Esophagus muscularis mucosa (tissue), 4 donors: ENCODE data around the gene SLC25A39. TPM values are rescaled to one million over a fixed set of nuclear protein-coding genes. Genes with fewer than 3 reads are reported as not detected.
"Not testable (repeated sequence)": the region's sequence is repeated elsewhere in the genome, so short reads cannot be mapped to it uniquely, and the experiment has no call there.

Source experiments
- DNase-seq: peaks from one replicate; pipeline ENCODE4 v3.0.0-alpha.2; 2017; ENCODE audit errors: extremely low spot score
- H3K27ac ChIP-seq, 4 donors: fragments of 200-600 bp; sonication (generic); replicated peaks in 1 of 4; 1 replicate in 3 of 4; 2 replicates in 1 of 4; pipeline ENCODE4 v1.5.1; 2016 to 2019; ENCODE audit warnings: mild to moderate bottlenecking in 1 of 4
- H3K27me3 ChIP-seq, 4 donors: fragments of 200-600 bp; sonication (generic); one replicate each; pipeline versions ENCODE4 v1.5.1 to v1.6.0; 2016 to 2019
- H3K36me3 ChIP-seq, 4 donors: fragments of 200-600 bp; sonication (generic); one replicate each; pipeline ENCODE4 v1.5.1; 2016 to 2019
- H3K4me1 ChIP-seq, 4 donors: fragments of 200-600 bp; sonication (generic); one replicate each; pipeline ENCODE4 v1.5.1; 2016 to 2019
- H3K4me3 ChIP-seq, 4 donors: fragments of 200-600 bp; sonication (generic); 1 replicate in 2 of 4; 2 replicates in 2 of 4; pipeline ENCODE4 v1.5.1; 2016 to 2019; ENCODE audit warnings: mild to moderate bottlenecking in 4 of 4, moderate library complexity in 1 of 4
- H3K9me3 ChIP-seq, 4 donors: fragments of 200-600 bp; sonication (generic); 1 replicate in 3 of 4; 2 replicates in 1 of 4; pipeline ENCODE4 v1.5.1; 2016 to 2019
- EP300 ChIP-seq: sonication (generic); formaldehyde crosslinking; IDR thresholded peaks from one replicate; pipeline ENCODE4 v1.6.1; 2017; ENCODE audit warnings: antibody characterized with exemption
- POLR2A ChIP-seq: fragments of 450-650 bp; IDR thresholded peaks from one replicate; pipeline ENCODE4 v1.6.1; 2017; ENCODE audit warnings: antibody characterized with exemption, moderate library complexity, mild to moderate bottlenecking, low read depth
- POLR2AphosphoS5 ChIP-seq, 2 donors: sonication (generic); formaldehyde crosslinking; IDR thresholded peaks; one replicate each; pipeline ENCODE4 v1.6.1; 2017; ENCODE audit warnings: antibody characterized with exemption in 2 of 2
- WGBS: methylation state at CpG from one replicate; pipeline ENCODE4 v1.1.5; 2018; 5-methylcytosine and 5-hydroxymethylcytosine counted together
- intact Hi-C: fragments of 100-400 bp; cut with DNase I; formaldehyde crosslinking; loops from one replicate; pipeline ENCODE4 v1.15.1; 2023
- total RNA-seq, 4 donors: library from RNA; depleted of rRNA; stranded (reverse); fragments of >200 nt; gene quantifications; one replicate each; pipeline versions ENCODE4 v1.1.0 to v1.2.1, GENCODE V29; 2016
- TF ChIP-seq, protein P1 (sequence below), 3 experiments: fragments of 200-600 bp in 2 of 3; fragments of 450-650 bp in 1 of 3; sonication (generic) in 2 of 3; IDR thresholded peaks; one replicate each; pipeline ENCODE4 v1.5.1; 2017 to 2019; ENCODE audit warnings: antibody characterized with exemption in 3 of 3, mild to moderate bottlenecking in 2 of 3, moderate library complexity in 1 of 3

SLC25A39 gene
- total RNA-seq, 4 donors from 2014 or later, result 41.1 to 69.0 (median 56.8) TPM

DNA sequence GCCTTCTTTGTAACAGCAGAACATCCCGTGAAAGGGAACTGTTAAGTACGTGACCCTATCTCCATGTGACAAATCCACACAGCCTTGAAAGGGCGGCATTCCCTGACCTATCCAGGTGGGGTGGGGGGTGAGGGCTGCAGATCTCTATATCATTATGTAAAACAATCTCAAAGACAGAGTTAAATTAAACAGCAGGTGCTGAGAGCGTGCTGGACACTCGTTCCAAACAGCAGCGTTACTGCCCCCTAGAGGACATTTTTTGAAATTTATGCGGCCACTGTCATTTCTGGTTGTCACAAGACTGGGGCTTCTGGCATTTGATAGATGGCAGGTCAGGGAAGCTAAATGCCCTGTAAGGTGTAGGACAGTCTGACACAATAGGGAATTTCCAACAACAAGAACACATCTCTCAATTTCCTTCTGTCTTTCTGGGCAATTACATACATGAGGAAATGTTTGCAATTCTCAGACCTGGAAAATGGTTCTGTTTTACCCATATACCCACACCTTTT, 6.7 kb upstream of the SLC25A39 start:
- H3K36me3 ChIP-seq, result no peaks in the 10 kb centered on the region
- H3K27ac ChIP-seq, result no peak overlapping the region
- H3K9me3 ChIP-seq, result no peaks in the 10 kb centered on the region
- intact Hi-C loops, result no loop called here
- H3K27me3 ChIP-seq, result peaks cover 0 to 9% (median 0%) of the 10 kb centered on the region in 4 donors
- TF ChIP-seq, protein P1, sequence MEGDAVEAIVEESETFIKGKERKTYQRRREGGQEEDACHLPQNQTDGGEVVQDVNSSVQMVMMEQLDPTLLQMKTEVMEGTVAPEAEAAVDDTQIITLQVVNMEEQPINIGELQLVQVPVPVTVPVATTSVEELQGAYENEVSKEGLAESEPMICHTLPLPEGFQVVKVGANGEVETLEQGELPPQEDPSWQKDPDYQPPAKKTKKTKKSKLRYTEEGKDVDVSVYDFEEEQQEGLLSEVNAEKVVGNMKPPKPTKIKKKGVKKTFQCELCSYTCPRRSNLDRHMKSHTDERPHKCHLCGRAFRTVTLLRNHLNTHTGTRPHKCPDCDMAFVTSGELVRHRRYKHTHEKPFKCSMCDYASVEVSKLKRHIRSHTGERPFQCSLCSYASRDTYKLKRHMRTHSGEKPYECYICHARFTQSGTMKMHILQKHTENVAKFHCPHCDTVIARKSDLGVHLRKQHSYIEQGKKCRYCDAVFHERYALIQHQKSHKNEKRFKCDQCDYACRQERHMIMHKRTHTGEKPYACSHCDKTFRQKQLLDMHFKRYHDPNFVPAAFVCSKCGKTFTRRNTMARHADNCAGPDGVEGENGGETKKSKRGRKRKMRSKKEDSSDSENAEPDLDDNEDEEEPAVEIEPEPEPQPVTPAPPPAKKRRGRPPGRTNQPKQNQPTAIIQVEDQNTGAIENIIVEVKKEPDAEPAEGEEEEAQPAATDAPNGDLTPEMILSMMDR (IDR thresholded peaks at IDR 0.05), result peak; percentile 74 to 86 (median 83)
- TF ChIP-seq POLR2AphosphoS5 (IDR thresholded peaks at IDR 0.05) (peak in 1 of 2 donors; percentile 15), POLR2A (no peak)
- no peak overlapping the region for H3K4me3 ChIP-seq
- DNase-seq, result no peak
- H3K4me1 ChIP-seq, result peaks cover 6 to 15% (median 14%) of the 10 kb centered on the region in 4 donors
- WGBS, result 2% methylated on average over 7 of the region's 7 CpGs

DNA sequence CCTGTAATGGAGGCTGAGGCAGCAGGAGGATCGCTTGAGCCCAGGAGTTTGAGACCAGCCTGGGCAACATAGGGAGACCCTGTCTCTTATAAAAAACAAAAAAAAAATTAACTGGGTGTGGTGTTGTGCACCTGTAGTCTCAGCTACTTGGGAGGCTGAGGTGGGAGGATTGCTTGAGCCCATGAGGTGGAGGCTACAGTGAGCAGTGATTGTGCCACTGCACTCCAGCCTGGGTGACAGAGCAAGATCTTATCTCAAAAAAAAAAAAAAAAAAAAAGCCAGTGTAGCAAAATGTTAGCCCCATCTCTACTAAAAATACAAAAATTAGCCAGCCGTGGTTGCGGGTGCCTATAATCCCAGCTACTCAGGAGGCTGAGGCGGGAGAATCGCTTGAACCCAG, 5.6 kb upstream of the SLC25A39 start:
- intact Hi-C loops, result not testable (repeated sequence)

DNA sequence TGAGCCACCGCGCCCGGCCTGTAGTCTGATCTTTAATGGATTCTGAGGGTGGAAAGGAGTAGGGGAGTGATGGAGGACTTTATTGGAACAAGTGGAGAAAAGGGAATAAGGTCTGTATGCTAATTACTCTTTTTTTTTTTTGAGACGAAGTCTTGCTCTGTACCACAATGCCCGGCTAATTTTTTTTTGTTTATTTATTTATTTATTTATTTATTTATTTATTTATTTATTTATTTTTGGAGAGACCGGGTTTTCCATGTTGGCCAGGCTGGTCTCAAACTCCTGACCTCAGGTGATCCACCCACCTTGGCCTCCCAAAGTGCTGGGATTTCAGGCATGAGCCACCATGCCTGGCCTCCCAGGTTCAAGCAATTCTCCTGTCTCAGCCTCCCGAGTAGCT, 4.9 kb upstream of the SLC25A39 start:
- H3K36me3 ChIP-seq, H3K27ac ChIP-seq, H3K27me3 ChIP-seq, H3K9me3 ChIP-seq, H3K4me3 ChIP-seq, DNase-seq: not testable (repeated sequence)
- intact Hi-C loops, result loop anchor here (2.0 kb wide), 1 partner anchor 119 kb away; no protein-coding TSS in a partner anchor
- H3K4me1 ChIP-seq, result peaks cover 13 to 29% (median 24%) of the 10 kb centered on the region in 4 donors
- WGBS, result 85% methylated on average over 7 of the region's 7 CpGs

More for the DNA sequence above, 5.6 kb upstream of the SLC25A39 start:
- DNase-seq, H3K4me3 ChIP-seq, H3K27ac ChIP-seq, H3K36me3 ChIP-seq, H3K27me3 ChIP-seq, H3K9me3 ChIP-seq: not testable (repeated sequence)
- 88% methylated on average over 5 of the region's 5 CpGs for WGBS
- H3K4me1 ChIP-seq, result peaks cover 13 to 25% (median 24%) of the 10 kb centered on the region in 4 donors

DNA sequence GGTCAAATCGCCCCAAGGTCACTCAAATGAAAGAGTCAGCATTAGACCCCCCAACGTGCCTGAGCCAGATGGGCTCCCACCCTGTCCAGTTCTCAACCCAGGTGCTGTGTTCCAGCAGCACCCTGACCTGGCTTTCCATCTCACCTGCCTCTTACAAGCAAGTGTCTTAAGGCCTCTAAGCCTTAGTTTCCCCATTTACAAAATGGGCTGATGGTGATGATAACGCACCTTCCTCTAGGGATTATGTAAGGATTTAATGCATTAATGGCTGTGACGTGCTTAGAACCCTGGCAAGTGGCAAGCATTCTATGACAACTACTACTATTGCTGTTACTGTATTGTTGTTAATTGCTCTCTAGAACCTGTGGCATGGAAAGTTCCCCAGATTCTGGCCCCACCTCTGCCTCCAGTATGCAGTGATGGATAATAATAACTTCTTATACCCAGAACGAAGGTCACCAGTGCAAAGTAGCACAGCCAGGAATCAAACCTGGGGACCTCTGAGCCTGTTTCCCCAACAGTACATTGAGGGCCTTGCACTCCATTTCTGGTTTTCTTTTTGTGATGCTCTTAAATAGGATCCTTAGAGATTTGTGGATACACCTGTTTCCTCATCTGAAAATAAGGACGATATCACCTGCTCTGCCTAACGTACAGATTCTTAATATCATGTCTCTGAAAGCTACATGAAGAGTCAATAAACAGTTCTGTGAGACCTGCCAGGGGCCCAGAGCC, 3.3 kb upstream of the SLC25A39 start:
- Histone ChIP-seq H3K27ac (no peak overlapping the region), H3K36me3 (peaks cover 0 to 1% (median 0%) of the 10 kb centered on the region in 4 donors), H3K9me3 (no peaks in the 10 kb centered on the region), H3K4me1 (peaks cover 27 to 44% (median 38%) of the 10 kb centered on the region in 4 donors), H3K4me3 (no peak overlapping the region), H3K27me3 (no peaks in the 10 kb centered on the region)
- intact Hi-C loops, result loop anchor here (2.0 kb wide), 1 partner anchor 117 kb away; no protein-coding TSS in a partner anchor
- TF ChIP-seq POLR2AphosphoS5 (IDR thresholded peaks at IDR 0.05) (no peak), POLR2A (no peak), EP300 (no peak)
- TF ChIP-seq, protein P1 (IDR thresholded peaks at IDR 0.05), result no peak
- WGBS, result 77% methylated on average over 7 of the region's 7 CpGs
- DNase-seq, result no peak

DNA sequence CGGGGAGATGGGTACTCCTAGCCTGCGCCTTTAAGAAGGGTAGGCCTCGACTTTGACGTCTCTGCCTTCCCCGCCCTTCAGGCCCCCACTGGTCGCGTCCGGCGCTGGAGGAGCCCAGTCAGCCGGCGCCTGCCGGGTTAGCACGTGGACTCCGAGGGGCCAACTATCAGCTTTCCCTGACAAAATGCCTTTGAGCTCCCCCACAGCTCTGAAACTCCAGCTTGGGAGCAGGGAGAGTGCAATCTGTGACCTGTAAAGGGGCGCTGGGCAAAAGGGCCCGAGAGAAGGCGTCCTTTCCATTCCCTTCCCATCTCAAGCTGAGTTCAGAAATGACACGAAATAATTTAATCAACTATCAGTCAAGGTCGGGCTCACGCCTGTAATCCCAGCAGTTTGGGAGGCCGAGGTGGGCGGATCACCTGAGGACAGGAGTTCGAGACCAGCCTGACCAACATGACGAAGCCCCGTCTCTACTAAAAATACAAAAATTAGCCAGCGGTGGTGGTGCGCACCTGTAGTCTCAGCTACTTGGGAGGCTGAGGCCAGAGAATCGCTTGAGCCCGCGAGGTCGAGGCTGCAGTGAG, 2.3 kb upstream of the SLC25A39 start:
- intact Hi-C loops, result no loop called here
- H3K27ac ChIP-seq, result peak overlapping the region; percentile 90 to 96 (median 94)
- peaks cover 27 to 49% (median 46%) of the 10 kb centered on the region in 4 donors for H3K4me1 ChIP-seq
- H3K27me3 ChIP-seq, result no peaks in the 10 kb centered on the region
- DNase-seq, result peak; percentile 99
- H3K36me3 ChIP-seq, result peaks cover 0 to 10% (median 7%) of the 10 kb centered on the region in 4 donors
- H3K9me3 ChIP-seq, result no peaks in the 10 kb centered on the region
- peak overlapping the region; percentile 80 to 100 (median 98) for H3K4me3 ChIP-seq
- TF ChIP-seq, protein P1 (IDR thresholded peaks at IDR 0.05), result peak in 1 of 3 experiments; percentile 51
- TF ChIP-seq POLR2A, result no peak
- peak; percentile 68 to 93 for TF ChIP-seq POLR2AphosphoS5 (IDR thresholded peaks at IDR 0.05)
- TF ChIP-seq EP300, result no peak
- WGBS, result 23% methylated on average over 31 of the region's 31 CpGs
